CD8-positive, alpha-beta memory T cell (primary cell): ENCODE measurements around the gene GALNT16. TPM values are rescaled to one million over a fixed set of nuclear protein-coding genes. Genes with fewer than 3 reads are reported as not detected.
A peak's percentile ranks its signal among the peaks of the same experiment; 100 is the strongest.
"Not testable (repeated sequence)": the region's sequence is repeated elsewhere in the genome, so short reads cannot be mapped to it uniquely, and the experiment has no call there.

Source experiments
- CTCF ChIA-PET: fragments of 350-600 bp; sonication (Branson Sonifier 250); formaldehyde crosslinking; loops from one replicate; lab custom pipeline; 2021; ENCODE audit warnings: antibody characterized with exemption; lab: Charles Lee
- POLR2A ChIA-PET: fragments of 350-600 bp; sonication (Branson Sonifier 250); formaldehyde crosslinking; loops from one replicate; lab custom pipeline; 2021; ENCODE audit warnings: antibody characterized with exemption; lab: Charles Lee
- DNase-seq, 5 donors: peaks; one replicate each; pipeline versions ENCODE4 v3.0.0 to v3.0.0-alpha.2; 2020 to 2022; ENCODE audit warnings: mixed read lengths in 1 of 5
- H3K27ac ChIP-seq: one replicate; pipeline ENCODE4 v1.7.0; 2013; ENCODE audit warnings: low read depth, mild to moderate bottlenecking, low read length, moderate library complexity
- H3K27me3 ChIP-seq: 2 replicates; pipeline ENCODE4 v1.7.0; 2013; ENCODE audit warnings: low read length, mild to moderate bottlenecking; ENCODE audit not compliant: insufficient read depth, poor library complexity, severe bottlenecking
- H3K36me3 ChIP-seq: 2 replicates; pipeline ENCODE4 v1.7.0; 2013; ENCODE audit warnings: mild to moderate bottlenecking, low read length, moderate library complexity; ENCODE audit not compliant: insufficient read depth
- H3K4me1 ChIP-seq: 2 replicates; pipeline ENCODE4 v1.7.0; 2013; ENCODE audit warnings: mild to moderate bottlenecking, low read length, moderate library complexity; ENCODE audit not compliant: insufficient read depth
- H3K4me3 ChIP-seq: 2 replicates; pipeline ENCODE4 v1.7.0; 2013; ENCODE audit warnings: mild to moderate bottlenecking, low read length
- H3K9me3 ChIP-seq: 2 replicates; pipeline ENCODE4 v1.7.0; 2013; ENCODE audit warnings: mild to moderate bottlenecking, low read length
- H3K27ac Mint-ChIP-seq, 8 donors: one replicate each; pipeline ENCODE4 v1.8.0; 2020 to 2021; ENCODE audit warnings: mixed read lengths in 8 of 8, mild to moderate bottlenecking in 6 of 8, inconsistent platforms in 3 of 8, moderate library complexity in 3 of 8
- H3K27me3 Mint-ChIP-seq, 2 donors: one replicate each; pipeline ENCODE4 v1.8.0; 2020 to 2021; ENCODE audit warnings: mixed read lengths in 2 of 2, mild to moderate bottlenecking in 1 of 2, moderate library complexity in 1 of 2
- H3K36me3 Mint-ChIP-seq, 3 donors: one replicate each; pipeline ENCODE4 v1.8.0; 2020 to 2021; ENCODE audit warnings: mixed read lengths in 3 of 3, inconsistent platforms in 1 of 3, mild to moderate bottlenecking in 1 of 3
- H3K4me1 Mint-ChIP-seq, 3 donors: one replicate each; pipeline ENCODE4 v1.8.0; 2020 to 2021; ENCODE audit warnings: mixed read lengths in 3 of 3, inconsistent platforms in 1 of 3, mild to moderate bottlenecking in 1 of 3
- H3K4me3 Mint-ChIP-seq, 7 donors: one replicate each; pipeline ENCODE4 v1.8.0; 2020 to 2021; ENCODE audit warnings: mixed read lengths in 7 of 7, mild to moderate bottlenecking in 6 of 7, moderate library complexity in 4 of 7, inconsistent platforms in 2 of 7
- H3K9me3 Mint-ChIP-seq, 5 donors: one replicate each; pipeline ENCODE4 v1.8.0; 2020 to 2022; ENCODE audit warnings: mixed read lengths in 5 of 5, mild to moderate bottlenecking in 3 of 5, moderate library complexity in 2 of 5, inconsistent platforms in 1 of 5
- polyA plus RNA-seq: library from polyadenylated mRNA; unstranded; fragments of 300-500 nt; fragmentation: Illumina TruSeq; gene quantifications from one replicate; pipeline ENCODE4 v1.2.3, GENCODE V29; 2021
- total RNA-seq, 2 experiments: library from RNA; stranded (reverse); gene quantifications; one replicate each; pipeline ENCODE4 v1.2.3, GENCODE V29; 2021

The GALNT16 gene
- total RNA-seq, result under 1 TPM in 1 of 2 experiments, not detected in 1; 0.11 TPM
- not detected for polyA plus RNA-seq

GRCh38 chr14:69259527-69260189 lies at the start of gene GALNT16:
GALNT16 (plus strand) TSS chr14:69260158; CDS start chr14:69260291, 133 bp downstream.
- H3K4me1 Mint-ChIP-seq, result peaks cover 0 to 5% (median 1%) of the 10 kb centered on the region in 3 donors
- no peaks in the 10 kb centered on the region for H3K9me3 ChIP-seq
- H3K4me3 Mint-ChIP-seq, result peak within 1 kb of the TSS in 5 of 7 donors; percentile 19 to 46 (median 37)
- peak within 1 kb of the TSS in 1 of 8 donors; percentile 5 for H3K27ac Mint-ChIP-seq
- H3K27me3 ChIP-seq, result peaks cover 18% of the 10 kb centered on the region
- H3K36me3 Mint-ChIP-seq, result no peaks in the 10 kb centered on the region
- H3K4me3 ChIP-seq, result no peak within 1 kb of the TSS
- POLR2A ChIA-PET, result no interaction called here
- CTCF ChIA-PET, result interaction anchor here (0.7 to 1.0 kb wide), 2 partner anchors 9 to 17 kb away, joined by 4 read pairs; no protein-coding TSS in a partner anchor
- no peak for DNase-seq
- no peaks in the 10 kb centered on the region for H3K4me1 ChIP-seq
- no peaks in the 10 kb centered on the region for H3K9me3 Mint-ChIP-seq
- peaks cover 32 to 63% of the 10 kb centered on the region in 2 donors for H3K27me3 Mint-ChIP-seq
- H3K36me3 ChIP-seq, result no peaks in the 10 kb centered on the region
- no peak within 1 kb of the TSS for H3K27ac ChIP-seq

DNA sequence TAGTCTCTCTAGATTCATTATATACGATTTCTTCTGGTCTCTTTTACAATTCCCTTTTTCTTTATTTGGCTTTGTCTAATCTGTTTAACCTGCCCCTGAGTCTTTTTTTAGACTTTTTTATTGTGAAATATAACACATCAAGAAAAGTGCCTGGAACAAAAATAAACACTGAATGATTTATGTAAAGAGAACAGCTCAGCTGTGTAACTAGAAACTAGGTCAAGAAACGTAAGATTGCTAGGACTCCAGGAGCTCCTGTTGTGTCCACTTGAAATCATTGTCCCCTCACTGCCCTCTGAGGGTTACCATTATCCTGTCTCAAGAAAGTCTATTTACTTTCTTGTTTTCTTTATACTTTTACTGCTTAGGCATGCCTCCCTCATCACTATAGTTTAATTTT lies 45.6 kb upstream of the GALNT16 start:
- CTCF ChIA-PET, result no interaction called here
- H3K9me3 ChIP-seq, result no peaks in the 10 kb centered on the region
- H3K4me1 Mint-ChIP-seq, result no peaks in the 10 kb centered on the region
- no peaks in the 10 kb centered on the region for H3K4me1 ChIP-seq
- no peak overlapping the region for H3K4me3 ChIP-seq
- H3K27me3 ChIP-seq, result no peaks in the 10 kb centered on the region
- no peak overlapping the region for H3K4me3 Mint-ChIP-seq
- H3K9me3 Mint-ChIP-seq, result peaks cover 0 to 2% (median 0%) of the 10 kb centered on the region in 5 donors
- H3K36me3 Mint-ChIP-seq, result peaks cover 6 to 42% (median 13%) of the 10 kb centered on the region in 3 donors
- H3K36me3 ChIP-seq, result no peaks in the 10 kb centered on the region
- H3K27ac Mint-ChIP-seq, result peak overlapping the region in 1 of 8 donors; percentile 53
- H3K27ac ChIP-seq, result no peak overlapping the region
- no peaks in the 10 kb centered on the region for H3K27me3 Mint-ChIP-seq
- DNase-seq, result no peak
- POLR2A ChIA-PET, result no interaction called here

GRCh38 chr14:69217663-69218062 lies 42.3 kb upstream of the GALNT16 start:
- H3K9me3 Mint-ChIP-seq, H3K4me3 ChIP-seq, H3K27me3 Mint-ChIP-seq, H3K4me1 Mint-ChIP-seq, H3K27ac Mint-ChIP-seq, H3K27me3 ChIP-seq, H3K36me3 ChIP-seq, DNase-seq, H3K4me3 Mint-ChIP-seq, H3K9me3 ChIP-seq, H3K27ac ChIP-seq, H3K4me1 ChIP-seq, POLR2A ChIA-PET, CTCF ChIA-PET: not testable (repeated sequence)
- peaks cover 6 to 22% (median 19%) of the 10 kb centered on the region in 3 donors for H3K36me3 Mint-ChIP-seq

- Mint-ChIP-seq H3K36me3 (peaks cover 0 to 32% (median 7%) of the 10 kb centered on the region in 3 donors), H3K27me3 (no peaks in the 10 kb centered on the region), H3K4me3 (no peak overlapping the region), H3K4me1 (no peaks in the 10 kb centered on the region), H3K27ac (no peak overlapping the region), H3K9me3 (no peaks in the 10 kb centered on the region)
- no peak overlapping the region for H3K27ac ChIP-seq
- H3K27me3 ChIP-seq, result no peaks in the 10 kb centered on the region
- no peak overlapping the region for H3K4me3 ChIP-seq
- H3K9me3 ChIP-seq, result no peaks in the 10 kb centered on the region
- no peak for DNase-seq
- ChIA-PET POLR2A (no interaction called here), CTCF (no interaction called here)
- no peaks in the 10 kb centered on the region for H3K4me1 ChIP-seq
- peaks cover under 1% of the 10 kb centered on the region for H3K36me3 ChIP-seq
Measured at GRCh38 chr14:69224946-69225345, 35.0 kb upstream of the GALNT16 start.

DNA sequence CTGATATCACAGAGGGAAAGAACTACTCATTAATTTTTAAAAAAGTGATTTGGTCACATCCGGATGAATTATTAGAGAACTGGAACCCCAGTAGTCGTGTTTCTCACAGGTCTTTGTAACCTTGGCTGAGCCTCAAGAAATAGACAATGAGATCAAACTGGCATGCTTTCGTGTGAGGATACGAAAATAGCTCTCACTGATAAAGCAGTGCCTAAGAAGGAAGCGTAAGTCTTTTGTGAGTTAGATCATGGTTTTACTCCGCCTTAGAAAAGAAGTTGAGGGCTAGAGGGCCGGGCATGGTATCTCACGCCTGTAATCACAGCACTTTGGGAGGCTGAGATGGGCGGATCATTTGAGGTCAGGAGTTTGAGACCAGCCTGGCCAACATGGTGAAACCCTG lies 33.8 kb upstream of the GALNT16 start:
- Mint-ChIP-seq H3K9me3 (no peaks in the 10 kb centered on the region), H3K4me3 (no peak overlapping the region), H3K27me3 (no peaks in the 10 kb centered on the region), H3K27ac (no peak overlapping the region), H3K4me1 (no peaks in the 10 kb centered on the region), H3K36me3 (peaks cover 0 to 44% (median 7%) of the 10 kb centered on the region in 3 donors)
- ChIA-PET POLR2A (no interaction called here), CTCF (no interaction called here)
- H3K4me1 ChIP-seq, result no peaks in the 10 kb centered on the region
- no peak overlapping the region for H3K27ac ChIP-seq
- H3K27me3 ChIP-seq, result no peaks in the 10 kb centered on the region
- H3K4me3 ChIP-seq, result no peak overlapping the region
- no peak for DNase-seq
- no peaks in the 10 kb centered on the region for H3K9me3 ChIP-seq
- H3K36me3 ChIP-seq, result peaks cover 4% of the 10 kb centered on the region

GRCh38 chr14:69226736-69227135 lies 33.2 kb upstream of the GALNT16 start:
- H3K27me3 ChIP-seq, result no peaks in the 10 kb centered on the region
- ChIA-PET POLR2A (no interaction called here), CTCF (no interaction called here)
- no peak overlapping the region for H3K4me3 ChIP-seq
- Mint-ChIP-seq H3K27ac (peak overlapping the region in 2 of 8 donors; percentile 36 to 46), H3K36me3 (peaks cover 0 to 49% (median 7%) of the 10 kb centered on the region in 3 donors), H3K27me3 (no peaks in the 10 kb centered on the region), H3K4me3 (no peak overlapping the region), H3K4me1 (no peaks in the 10 kb centered on the region), H3K9me3 (no peaks in the 10 kb centered on the region)
- H3K4me1 ChIP-seq, result no peaks in the 10 kb centered on the region
- H3K27ac ChIP-seq, result no peak overlapping the region
- no peak for DNase-seq
- H3K36me3 ChIP-seq, result peaks cover 4% of the 10 kb centered on the region
- no peaks in the 10 kb centered on the region for H3K9me3 ChIP-seq

DNA sequence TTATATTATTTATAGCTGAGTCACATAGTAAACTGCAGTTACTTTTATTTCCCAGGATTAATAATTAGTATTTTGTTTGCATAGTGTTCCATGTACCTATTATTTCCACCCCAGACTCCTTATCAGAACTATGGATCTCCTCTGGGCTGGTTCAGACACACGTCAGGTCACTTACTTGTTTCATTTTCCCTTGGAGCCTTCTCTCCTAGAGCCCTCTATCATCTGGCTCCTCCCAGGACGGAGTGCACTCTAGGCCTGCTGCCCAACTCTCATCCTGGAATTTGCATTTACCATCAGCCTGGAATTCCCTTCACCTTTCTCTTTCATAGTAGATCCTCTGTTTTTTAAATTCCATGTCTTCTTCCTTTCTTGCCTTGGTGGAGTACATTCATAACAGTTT lies 28.5 kb upstream of the GALNT16 start:
- peaks cover 14% of the 10 kb centered on the region for H3K36me3 ChIP-seq
- H3K9me3 Mint-ChIP-seq, result no peaks in the 10 kb centered on the region
- POLR2A ChIA-PET, result no interaction called here
- H3K27ac ChIP-seq, result no peak overlapping the region
- H3K4me1 Mint-ChIP-seq, result no peaks in the 10 kb centered on the region
- no peak overlapping the region for H3K4me3 Mint-ChIP-seq
- no peaks in the 10 kb centered on the region for H3K27me3 ChIP-seq
- peak overlapping the region in 1 of 8 donors; percentile 46 for H3K27ac Mint-ChIP-seq
- no peaks in the 10 kb centered on the region for H3K27me3 Mint-ChIP-seq
- no peaks in the 10 kb centered on the region for H3K9me3 ChIP-seq
- no peak for DNase-seq
- peaks cover 0 to 66% (median 6%) of the 10 kb centered on the region in 3 donors for H3K36me3 Mint-ChIP-seq
- no peak overlapping the region for H3K4me3 ChIP-seq
- CTCF ChIA-PET, result interaction anchor here (1.3 kb wide), 1 partner anchor 12 kb away, joined by 4 read pairs; no protein-coding TSS in a partner anchor
- H3K4me1 ChIP-seq, result no peaks in the 10 kb centered on the region

DNA sequence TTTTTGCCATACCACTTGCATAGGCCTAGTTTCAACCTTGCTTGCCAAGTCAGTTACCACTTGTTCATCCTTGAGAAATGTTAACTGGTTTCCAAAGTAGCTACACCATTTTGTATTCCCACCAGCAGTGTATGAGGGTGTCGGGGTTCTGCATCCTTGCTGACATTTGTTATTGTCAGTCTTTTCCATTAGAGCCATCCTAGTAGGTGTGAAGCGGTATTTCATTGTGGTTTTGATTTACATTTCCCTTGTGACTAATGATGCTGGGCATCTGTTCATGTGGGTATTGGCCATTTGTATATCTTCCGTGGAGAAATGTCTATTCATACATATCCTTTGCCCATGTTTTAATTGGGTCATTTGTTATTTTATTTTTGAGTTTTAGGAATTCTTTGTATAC lies 27.6 kb upstream of the GALNT16 start:
- POLR2A ChIA-PET, result interaction anchor here (0.6 kb wide), 1 partner anchor 167 kb away, joined by 3 read pairs; no protein-coding TSS in a partner anchor
- Histone ChIP-seq H3K27me3 (no peaks in the 10 kb centered on the region), H3K27ac (no peak overlapping the region), H3K36me3 (peaks cover 16% of the 10 kb centered on the region), H3K9me3 (no peaks in the 10 kb centered on the region), H3K4me3 (no peak overlapping the region), H3K4me1 (no peaks in the 10 kb centered on the region)
- H3K36me3 Mint-ChIP-seq, result peaks cover 4 to 75% (median 6%) of the 10 kb centered on the region in 3 donors
- H3K4me3 Mint-ChIP-seq, result no peak overlapping the region
- H3K4me1 Mint-ChIP-seq, result no peaks in the 10 kb centered on the region
- no peaks in the 10 kb centered on the region for H3K27me3 Mint-ChIP-seq
- CTCF ChIA-PET, result interaction anchor here (1.7 to 2.7 kb wide), 2 partner anchors 10 to 103 kb away, joined by 4 to 10 read pairs; no protein-coding TSS in a partner anchor
- H3K27ac Mint-ChIP-seq, result no peak overlapping the region
- no peak for DNase-seq
- no peaks in the 10 kb centered on the region for H3K9me3 Mint-ChIP-seq
